GM12891 (cell line): ENCODE measurements around the gene PRX.
A peak's percentile ranks its signal among the peaks of the same experiment; 100 is the strongest.

Source experiments
- DNase-seq: peaks from one replicate; pipeline ENCODE4 v3.0.0; 2011; ENCODE audit warnings: low spot score; ENCODE audit not compliant: insufficient read length
- FAIRE-seq: peaks from 2 replicates; lab custom pipeline; 2011; peaks lifted over from hg19 to GRCh38; lab: Jason Lieb, UNC
- PAX5 ChIP-seq: IDR thresholded peaks from 2 replicates; pipeline ENCODE4 v1.6.1; 2011; ENCODE audit warnings: low read length, moderate library complexity, mild to moderate bottlenecking; ENCODE audit not compliant: insufficient read depth, severe bottlenecking
- POLR2A ChIP-seq: IDR thresholded peaks from 2 replicates; pipeline ENCODE4 v1.6.1; 2011; ENCODE audit warnings: low read depth, low read length, control low read depth
- POLR2AphosphoS5 ChIP-seq: IDR thresholded peaks from 2 replicates; pipeline ENCODE4 v1.6.1; 2011; ENCODE audit warnings: low read depth, low read length, control low read depth
- POU2F2 ChIP-seq: IDR thresholded peaks from 2 replicates; pipeline ENCODE4 v1.6.1; 2011; ENCODE audit warnings: low read depth, mild to moderate bottlenecking, control low read depth, low read length, moderate library complexity
- SPI1 ChIP-seq: IDR thresholded peaks from 2 replicates; pipeline ENCODE4 v1.6.1; 2011; ENCODE audit warnings: low read depth, low read length, control low read depth
- TAF1 ChIP-seq: IDR thresholded peaks from 2 replicates; pipeline ENCODE4 v1.6.1; 2011; ENCODE audit warnings: low read depth, low read length, control low read depth

The PRX gene

GRCh38 chr19:40449506-40449905 lies 36.3 kb upstream of the PRX start:
- no peak for DNase-seq
- FAIRE-seq, result no peak
- TF ChIP-seq PAX5 (no peak), POU2F2 (no peak)

GRCh38 chr19:40446263-40446784 lies 33.1 kb upstream of the PRX start:
- DNase-seq (no peak), FAIRE-seq (no peak)
- no peak for TF ChIP-seq PAX5
- TF ChIP-seq POLR2A, result no peak
- no peak for TF ChIP-seq SPI1
- no peak for TF ChIP-seq POLR2AphosphoS5
- no peak for TF ChIP-seq TAF1
- TF ChIP-seq POU2F2, result no peak

- FAIRE-seq (no peak), DNase-seq (no peak)
- TF ChIP-seq PAX5, result no peak
- no peak for TF ChIP-seq SPI1
- no peak for TF ChIP-seq POU2F2
- TF ChIP-seq POLR2AphosphoS5, result no peak
- TF ChIP-seq TAF1, result no peak
- no peak for TF ChIP-seq POLR2A
Measured at GRCh38 chr19:40445780-40446262, 32.6 kb upstream of the PRX start.

GRCh38 chr19:40444825-40445312 lies 31.7 kb upstream of the PRX start:
- DNase-seq (no peak), FAIRE-seq (no peak)
- TF ChIP-seq PAX5, result no peak
- TF ChIP-seq SPI1, result no peak
- no peak for TF ChIP-seq POU2F2
- TF ChIP-seq POLR2AphosphoS5, result no peak
- no peak for TF ChIP-seq POLR2A
- no peak for TF ChIP-seq TAF1

GRCh38 chr19:40444000-40444824 lies 31.0 kb upstream of the PRX start, which contains the start of gene SERTAD3:
Gene SERTAD3, minus strand, starts transcription at chr19:40444335. Its CDS starts 2,255 bp downstream, at chr19:40442080.
- FAIRE-seq, result peak; percentile 94
- peak; percentile 93 for DNase-seq
- TF ChIP-seq POU2F2, result no peak
- TF ChIP-seq SPI1, result peak; percentile 24; the same call in 1 of the 2 replicates
- TF ChIP-seq POLR2AphosphoS5, result peak; percentile 77
- TF ChIP-seq POLR2A, result peak; percentile 64
- TF ChIP-seq TAF1, result peak; percentile 63
- no peak for TF ChIP-seq PAX5

GRCh38 chr19:40443131-40443999 lies 30.2 kb upstream of the PRX start:
- DNase-seq (peak; percentile 96), FAIRE-seq (peak; percentile 96)
- TF ChIP-seq PAX5 (no peak), POLR2AphosphoS5 (0 out of 2 replicates have a peak, but pooled peaks have one; percentile 59), POLR2A (no peak), SPI1 (no peak), POU2F2 (peak; percentile 67; the same call in 1 of the 2 replicates), TAF1 (peak; percentile 25; the same call in 1 of the 2 replicates)

- no peak for DNase-seq
- TF ChIP-seq TAF1, result no peak
- TF ChIP-seq POLR2A, result no peak
- TF ChIP-seq PAX5, result peak; percentile 63
- FAIRE-seq, result no peak
Measured at GRCh38 chr19:40442328-40443130, 29.4 kb upstream of the PRX start.

GRCh38 chr19:40441719-40442253 lies 28.6 kb upstream of the PRX start:
- DNase-seq (no peak), FAIRE-seq (no peak)
- TF ChIP-seq POU2F2, result no peak
- TF ChIP-seq TAF1, result no peak
- no peak for TF ChIP-seq POLR2AphosphoS5
- no peak for TF ChIP-seq SPI1
- TF ChIP-seq POLR2A, result no peak
- TF ChIP-seq PAX5, result no peak
